Stimulated activated CD4-positive, alpha-beta T cell treated with anti-CD3 and anti-CD28 coated beads, TNF-alpha, amount 100 ng/mL, for 48 hours (primary cell): ENCODE data around the gene RAD51B.
"Not testable (repeated sequence)": the region's sequence is repeated elsewhere in the genome, so short reads cannot be mapped to it uniquely, and the experiment has no call there.

Experiments
- DNase-seq, 3 donors: peaks; one replicate each; pipeline ENCODE4 v3.0.0-alpha.2; 2020; ENCODE audit warnings: low read depth in 3 of 3

The RAD51B gene

DNA sequence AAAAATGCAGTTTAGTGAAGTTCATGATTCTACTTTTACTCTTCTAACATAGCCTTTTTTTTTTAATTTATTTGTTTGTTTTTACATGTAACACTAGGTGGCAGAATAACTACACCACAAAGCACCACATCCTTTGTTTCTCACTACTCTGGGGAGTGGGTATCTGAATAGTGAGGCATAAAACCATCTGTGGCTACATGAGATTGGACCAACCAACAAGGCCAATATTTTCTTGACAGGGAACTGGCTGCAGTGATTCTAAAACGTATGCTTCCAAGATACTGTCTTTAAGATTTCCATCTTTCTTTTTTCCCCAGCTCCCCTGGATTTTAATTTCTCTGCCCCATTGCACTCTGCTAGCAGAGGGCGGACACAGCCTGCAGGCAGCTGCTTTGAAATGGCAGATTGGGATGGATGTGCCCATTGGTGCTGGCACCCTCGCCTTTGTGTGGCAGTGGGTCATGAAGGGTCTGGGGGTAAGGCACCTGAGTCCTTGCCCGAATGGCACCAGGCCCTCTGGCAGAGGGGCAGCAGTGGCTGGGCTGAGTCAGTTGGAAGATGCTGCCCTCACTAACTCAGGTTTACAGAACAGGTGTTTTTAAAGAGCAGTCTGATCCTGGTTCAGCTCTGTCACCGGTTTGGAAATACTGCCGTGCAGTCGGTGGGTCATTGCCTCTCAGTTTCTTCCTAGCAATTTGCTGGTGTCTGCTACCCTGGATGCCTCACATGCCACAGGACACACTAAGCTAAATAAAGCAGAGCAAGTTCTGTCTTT, 429.1 kb downstream of the RAD51B start:
- no peak for DNase-seq

DNA sequence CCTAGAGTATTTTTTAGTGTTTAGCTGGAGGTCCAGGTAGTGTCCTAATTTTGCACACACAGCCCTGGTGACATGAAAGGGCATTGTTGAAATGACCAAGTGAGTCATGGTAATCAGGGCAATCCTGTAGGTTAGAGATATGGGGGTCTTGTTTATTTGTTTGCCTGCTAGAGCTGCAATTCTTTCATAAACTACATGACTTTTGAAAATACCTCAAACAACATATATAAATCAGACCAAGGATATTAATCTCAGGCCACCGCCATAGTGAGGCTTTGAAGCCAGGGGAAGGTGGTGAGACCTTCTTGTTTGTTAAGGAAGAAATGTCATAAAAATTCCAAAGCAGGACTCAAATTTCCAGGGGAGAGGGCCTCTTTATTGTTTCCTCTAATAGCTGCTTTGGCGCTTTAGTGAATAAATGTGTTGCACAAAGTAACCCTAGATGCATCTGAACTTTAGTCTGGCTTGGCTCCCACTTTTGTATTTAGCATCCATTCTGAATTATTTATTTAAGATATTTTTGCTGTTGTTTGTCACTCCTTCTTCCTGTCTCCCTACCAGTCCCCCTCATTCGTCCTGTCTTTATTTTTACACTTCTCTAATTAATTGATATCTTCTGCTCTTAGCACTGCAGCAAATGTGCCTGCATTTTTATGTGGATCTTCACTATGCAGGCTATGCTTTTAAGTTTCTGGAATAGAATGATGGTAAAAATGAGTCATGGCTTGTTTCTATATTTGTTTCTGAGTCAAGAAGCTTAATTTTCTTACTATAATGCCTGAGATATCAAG, 430.3 kb downstream of the RAD51B start:
- no peak for DNase-seq

DNA sequence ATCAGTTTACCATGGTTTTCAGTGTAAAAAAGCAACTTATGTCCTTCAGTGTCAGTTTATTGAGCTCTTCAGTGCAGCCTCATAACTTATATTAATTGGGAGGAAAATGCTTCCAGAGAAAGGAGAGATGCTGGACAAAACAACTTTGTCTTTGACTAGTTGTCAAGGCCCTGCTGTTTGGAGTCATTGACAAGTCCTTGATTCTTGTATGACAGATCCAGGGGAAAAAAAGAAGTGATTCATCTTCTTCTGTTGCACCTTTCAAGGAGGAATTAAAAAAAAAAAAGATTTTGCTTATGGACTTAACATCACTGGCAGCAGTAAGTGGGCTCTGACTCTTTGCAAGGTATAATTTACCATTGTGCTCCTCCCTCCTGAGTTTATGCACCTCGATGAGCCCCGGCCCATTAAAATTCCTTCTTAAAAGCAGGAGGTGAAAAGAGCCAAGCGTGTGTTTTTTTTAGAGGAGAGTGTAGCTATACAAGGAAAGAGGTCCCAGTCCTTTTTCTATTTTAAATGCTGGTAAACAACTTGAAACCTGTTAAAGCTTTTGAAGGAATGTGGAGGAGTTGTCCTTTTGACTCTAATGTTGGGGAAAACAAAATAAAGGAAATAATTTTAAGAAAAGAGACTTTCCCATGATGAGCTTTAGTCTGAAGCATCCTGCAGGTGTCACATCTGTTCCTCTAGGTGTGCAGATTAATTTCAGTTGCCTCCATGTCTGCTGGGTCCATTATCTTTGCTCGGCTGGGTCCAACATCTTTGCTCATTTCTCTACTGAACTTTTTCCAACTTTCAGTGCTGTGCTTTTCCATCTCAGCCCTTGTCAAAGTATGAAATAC, 431.6 kb downstream of the RAD51B start:
- DNase-seq = no peak

DNA sequence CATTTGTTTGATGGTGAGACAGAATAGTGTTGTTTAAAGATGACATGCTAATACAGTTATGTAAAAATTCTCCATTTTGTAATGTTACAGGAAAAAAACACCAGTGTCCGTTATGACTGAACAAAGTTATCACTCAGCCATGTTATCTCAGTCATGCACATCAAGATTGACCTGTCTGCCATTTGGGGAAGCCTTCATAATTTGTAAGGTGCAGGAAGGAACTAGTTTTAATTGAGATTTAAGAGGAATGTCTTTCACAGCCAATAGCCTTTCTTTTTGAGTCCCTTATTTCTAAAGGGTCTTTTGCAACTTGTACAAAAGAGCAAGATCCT, 432.2 kb downstream of the RAD51B start:
- no peak for DNase-seq

DNA sequence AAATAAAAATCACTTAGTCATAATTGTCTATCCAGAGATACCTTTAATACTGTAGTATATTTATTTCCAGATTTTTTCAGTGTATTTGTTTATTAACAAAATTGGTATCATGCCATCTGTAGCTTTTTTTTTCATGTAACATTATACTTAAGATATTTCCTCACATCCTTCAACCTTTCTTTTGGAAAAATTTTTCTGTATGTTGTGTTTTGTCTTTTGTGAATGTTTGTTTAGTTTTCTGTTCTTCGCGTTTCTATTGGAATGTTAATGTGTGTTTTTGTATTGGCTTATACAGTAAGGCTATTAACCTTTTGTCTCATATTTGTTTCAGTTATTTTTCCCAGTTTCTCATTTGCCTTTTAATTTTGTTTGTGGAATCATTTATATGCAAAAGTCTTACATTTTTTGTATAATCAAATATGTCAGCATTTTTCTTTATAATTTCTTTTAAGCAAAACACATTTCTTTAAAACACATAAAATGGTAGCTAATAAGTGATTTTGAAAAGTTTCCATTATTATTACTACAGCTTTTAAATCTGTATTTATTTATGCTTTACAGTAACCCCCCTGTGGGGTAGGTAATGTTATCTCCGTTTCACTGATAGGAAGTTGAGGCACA, 433.7 kb downstream of the RAD51B start:
- no peak for DNase-seq

DNA sequence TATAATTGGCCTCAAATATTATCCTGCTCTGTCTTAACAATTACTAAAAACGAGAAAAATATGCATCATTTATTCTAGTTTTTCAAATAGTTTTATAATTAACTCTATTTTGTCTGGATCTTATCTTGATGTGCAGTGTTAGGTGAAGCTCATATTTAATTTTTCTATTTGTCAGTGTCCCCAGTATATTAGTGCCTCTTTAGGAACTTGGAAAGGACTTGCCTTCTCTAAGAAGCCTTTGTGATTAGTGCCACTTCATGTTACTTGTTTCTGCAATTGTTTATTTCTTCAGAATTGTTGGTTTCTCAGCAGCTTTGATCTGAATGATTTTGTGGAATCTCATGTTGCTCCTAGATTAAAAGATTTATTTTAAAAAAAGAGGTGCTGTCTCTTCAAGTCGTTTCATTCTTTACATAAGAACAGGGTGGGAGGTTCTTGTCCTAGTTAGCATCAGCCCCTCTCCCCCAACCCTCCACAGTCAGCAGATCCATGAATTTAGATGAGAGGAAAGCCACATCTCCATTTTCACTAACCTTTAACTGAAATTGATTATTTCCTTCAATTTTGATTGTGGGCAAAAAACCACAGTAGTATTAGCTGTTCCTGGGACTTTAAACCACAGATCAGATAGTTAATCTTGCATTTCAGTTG, 434.4 kb downstream of the RAD51B start:
- DNase-seq = no peak

DNA sequence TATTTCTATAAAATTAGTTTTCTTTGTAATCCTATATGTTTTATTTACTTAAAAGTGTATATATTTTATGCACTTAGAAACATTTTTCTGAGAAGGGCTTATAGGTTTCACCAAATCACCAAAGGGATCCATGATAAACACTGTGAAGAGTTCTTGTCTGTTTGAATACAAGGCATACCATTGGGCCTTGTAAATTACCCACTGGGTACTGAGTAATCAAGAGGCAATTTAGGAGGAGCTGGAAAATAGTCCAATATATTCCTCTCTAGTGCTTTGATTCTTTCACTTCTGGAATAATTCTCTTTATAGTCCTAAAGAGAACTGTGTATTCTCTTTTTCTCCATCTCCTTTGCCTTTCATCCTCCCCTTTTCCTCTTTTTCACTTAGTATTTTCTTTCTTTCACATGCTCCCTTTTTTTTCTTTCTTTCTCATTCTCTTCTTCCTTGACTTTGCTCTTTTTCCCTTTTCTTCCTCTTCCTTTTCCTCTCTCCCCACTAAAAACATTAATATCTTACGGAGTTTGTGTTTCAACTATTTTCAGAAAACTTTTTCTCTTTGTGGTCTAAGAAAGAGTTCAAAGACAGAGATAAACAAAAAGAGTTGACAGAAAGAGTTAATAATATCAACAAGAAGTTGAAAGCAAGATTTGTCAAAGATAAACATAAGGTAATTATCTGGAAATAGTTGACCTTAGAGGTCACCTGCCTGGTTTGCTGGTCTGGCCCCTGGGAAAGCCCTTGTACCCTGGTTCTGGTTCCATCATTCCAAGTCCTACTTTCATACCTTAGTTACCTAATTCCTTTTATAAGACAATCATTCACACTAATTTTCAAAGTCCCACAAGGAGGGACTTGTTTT, 435.3 kb downstream of the RAD51B start:
- no peak for DNase-seq

DNA sequence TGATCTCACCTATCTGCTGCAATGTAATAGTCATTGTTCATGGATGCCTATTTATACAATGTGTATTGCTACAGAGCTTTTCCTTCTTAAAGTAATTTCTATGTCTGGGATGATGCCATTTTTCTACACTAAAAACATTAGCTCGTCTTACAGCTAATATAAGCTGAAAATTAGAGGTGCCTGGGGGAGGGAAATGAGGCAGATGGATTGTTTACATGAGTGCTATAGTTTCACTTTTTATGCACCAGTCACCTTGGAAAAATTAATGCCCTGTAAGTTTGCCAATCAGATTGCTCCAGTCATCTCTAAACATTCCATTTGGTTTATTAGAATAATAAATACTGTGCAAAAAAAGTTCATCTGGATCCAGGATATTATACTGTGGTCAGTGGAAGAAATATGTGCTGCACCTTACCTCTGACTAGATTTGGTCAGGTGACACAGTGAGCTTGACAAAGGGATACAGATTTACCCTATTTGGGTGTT, 436.2 kb downstream of the RAD51B start:
- DNase-seq = no peak

DNA sequence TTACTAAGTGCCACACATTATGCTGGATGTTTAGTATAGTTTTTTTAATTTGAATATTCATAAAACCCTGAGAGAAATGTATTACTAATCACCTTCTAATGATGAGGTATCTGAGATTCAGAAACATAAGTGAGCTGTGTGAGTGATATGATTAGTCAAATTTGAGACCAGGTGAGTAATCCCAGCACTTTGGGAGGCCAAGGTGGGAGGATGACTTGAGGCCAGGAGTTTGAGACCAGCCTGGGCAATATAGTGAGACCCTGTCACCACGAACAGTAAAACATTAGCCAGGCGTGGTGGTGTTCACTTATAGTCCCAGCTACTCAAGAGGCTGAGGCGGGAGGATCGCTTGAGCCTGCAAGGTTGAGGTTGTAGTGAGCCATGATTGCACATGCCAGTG, 438.4 kb downstream of the RAD51B start:
- DNase-seq = no peak

DNA sequence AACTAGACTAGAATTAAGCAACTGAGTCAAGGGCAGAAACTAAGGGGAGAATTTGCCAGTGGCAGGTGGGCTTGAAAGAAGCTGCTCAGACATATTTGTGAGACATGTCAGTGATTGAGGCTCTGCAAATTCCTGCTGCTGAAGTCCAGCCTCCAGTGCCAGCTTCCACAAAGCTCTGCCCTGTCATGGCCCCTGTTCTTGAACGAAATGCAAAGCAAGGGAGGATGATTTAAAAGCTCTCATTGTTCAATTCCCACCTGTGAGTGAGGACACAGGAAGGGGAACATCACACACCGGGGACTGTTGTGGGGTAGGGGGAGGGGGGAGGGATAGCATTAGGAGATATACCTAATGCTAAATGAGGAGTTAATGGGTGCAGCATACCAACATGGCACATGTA, 439.4 kb downstream of the RAD51B start:
- not testable (repeated sequence) for DNase-seq

DNA sequence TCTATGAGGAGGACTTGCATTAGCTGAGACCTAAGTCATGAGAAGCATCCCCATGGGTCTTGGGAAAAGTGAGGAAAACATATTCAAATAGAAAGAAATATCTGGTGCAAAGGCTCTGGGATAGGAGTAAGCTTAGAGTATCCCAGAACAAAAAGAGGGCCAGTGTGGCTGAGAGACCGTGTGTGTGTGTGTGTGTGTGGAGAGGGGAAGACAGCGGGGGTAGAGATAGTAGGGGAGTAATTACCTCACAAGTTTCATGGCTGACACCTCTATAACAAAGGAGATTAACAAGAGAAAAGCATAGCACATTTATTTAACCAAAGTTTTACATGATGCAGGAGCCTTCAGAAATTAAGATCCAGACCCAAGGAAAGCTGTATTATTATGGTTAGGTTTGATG, 440.5 kb downstream of the RAD51B start:
- no peak for DNase-seq

DNA sequence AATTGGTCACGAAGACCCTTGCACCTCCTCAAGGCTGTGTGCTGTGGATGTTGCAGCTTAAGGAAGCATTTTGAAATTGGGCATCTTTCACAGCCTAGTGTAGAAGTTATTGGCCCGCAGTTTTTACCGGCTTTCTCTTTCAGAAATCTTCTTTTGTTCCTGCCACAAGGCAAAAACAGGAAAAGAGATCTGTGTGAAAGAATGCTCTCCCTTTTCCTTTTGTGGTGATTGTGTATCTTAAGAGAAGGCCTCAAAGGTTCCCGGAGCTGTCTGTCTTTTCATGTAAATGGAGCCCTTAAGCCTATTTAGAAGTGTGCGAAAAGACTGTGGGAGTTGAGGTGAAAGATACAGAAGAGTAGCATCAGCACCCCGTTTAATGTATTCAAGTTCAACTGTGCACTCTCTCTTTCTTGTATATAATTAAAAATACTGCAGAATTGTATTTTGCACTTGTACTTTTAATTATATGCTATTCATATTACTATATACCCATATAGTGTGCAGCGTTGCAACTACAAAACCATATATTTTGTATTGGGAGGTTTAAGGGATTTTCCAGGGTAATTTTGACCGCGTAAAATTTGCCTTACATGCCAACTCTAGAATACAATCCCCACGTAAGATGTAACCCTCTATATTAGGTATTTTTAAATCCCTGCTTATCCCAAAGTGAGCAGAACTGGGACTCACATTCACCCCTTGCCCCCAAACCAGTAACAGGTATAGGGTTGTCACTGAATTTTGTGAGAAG, 441.7 kb downstream of the RAD51B start:
- no peak for DNase-seq

DNA sequence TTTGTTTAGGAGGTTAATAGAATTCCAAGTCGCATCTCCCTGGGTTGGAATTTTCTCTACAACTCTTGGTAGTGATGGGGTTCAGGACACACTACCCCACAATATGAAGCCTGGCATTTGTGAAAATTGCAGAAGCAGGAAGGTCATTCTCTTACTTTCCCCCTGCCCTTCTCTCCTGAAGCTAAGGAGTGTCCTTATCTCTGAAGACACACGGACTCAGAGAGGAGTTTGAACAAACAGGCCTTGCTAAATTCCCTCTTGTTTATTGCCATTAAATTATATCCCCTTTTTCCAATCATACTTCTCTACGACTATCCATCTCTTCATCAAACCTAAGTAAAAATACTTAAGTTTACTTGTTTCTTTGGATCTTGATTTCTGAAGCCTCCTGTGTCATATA, 443.0 kb downstream of the RAD51B start:
- DNase-seq = no peak

DNA sequence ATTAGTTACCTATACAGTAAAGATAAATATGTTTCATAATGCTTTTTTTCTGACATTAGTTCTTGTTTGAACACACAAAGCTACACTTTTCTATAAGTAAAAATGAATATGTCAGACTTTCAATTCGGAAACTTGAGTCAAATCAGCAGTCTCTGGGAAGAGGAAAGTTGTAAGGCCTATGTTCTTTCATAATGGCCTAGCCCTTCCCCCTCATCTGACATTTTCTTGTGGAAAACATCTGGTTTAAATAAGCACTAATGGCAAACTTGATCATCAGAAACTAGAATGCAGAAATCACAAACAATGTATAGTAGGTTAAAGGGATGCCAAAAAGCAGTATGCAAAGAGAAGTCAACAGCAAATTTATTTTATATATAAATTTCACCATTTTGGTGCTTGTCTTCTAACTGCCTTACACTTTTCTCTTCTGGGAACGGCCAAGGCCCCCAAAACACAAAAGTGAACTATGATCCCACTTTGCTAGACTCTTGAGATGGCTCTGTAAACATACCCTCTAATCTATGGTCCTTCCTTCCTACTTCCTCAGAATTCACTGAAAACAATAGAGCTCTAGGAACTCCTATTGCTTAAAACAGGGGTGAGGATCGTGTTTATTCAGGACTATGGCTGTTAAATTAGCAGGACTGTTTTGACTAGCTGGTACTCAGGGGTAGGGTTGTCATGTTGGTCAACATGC, 444.1 kb downstream of the RAD51B start:
- no peak for DNase-seq

DNA sequence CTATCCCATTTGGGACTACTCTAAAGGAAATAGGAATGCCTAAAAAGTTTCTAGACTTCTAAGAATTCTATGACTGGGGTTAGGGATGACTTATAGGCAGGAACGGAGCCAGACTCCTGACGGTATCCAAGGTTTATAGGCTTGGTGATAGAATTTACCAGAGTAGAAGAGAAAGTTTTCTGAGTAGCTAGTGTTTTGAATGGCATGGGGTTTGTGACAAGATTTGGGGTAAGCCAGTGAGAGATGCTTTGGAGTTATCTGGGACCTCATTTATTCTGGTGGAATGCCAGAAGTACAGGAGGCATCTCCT, 444.6 kb downstream of the RAD51B start:
- DNase-seq = no peak

DNA sequence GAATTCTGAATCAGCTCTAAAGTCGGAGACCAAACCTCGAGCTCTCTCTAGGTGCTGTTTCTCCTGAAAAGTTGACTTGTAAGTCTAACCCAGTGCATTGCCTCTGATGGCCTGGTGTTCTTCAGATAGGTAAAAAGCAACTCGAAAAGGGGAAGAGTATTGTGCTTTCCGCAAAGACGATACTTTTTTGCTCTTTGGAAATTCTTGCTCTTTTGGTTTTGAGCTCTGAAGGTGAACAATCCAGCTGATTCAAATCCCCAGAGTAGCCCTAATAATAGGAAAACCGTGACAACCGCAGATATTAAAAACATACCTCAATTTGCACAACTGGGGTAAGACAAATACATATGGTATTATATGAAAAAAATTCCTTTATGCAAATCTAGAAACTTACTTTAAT, 447.4 kb downstream of the RAD51B start:
- DNase-seq = no peak

DNA sequence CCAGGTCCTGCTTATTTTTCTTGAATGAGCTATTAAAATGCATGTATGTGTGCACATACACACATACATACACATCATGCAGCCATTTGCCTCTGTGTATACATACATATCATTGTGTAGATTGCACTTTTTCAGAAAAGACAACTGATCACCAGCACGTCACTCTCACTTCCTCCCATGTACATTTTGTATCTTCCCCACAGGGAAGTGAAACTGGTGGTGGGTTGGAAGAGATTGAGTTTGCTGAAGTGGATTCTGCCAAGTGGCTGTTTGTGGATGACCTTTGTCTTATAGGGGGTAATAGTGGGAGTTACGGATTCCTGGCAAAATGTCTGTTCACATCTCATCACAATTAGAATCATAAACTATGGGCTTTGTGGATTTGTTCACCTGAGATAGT, 448.6 kb downstream of the RAD51B start:
- no peak for DNase-seq

DNA sequence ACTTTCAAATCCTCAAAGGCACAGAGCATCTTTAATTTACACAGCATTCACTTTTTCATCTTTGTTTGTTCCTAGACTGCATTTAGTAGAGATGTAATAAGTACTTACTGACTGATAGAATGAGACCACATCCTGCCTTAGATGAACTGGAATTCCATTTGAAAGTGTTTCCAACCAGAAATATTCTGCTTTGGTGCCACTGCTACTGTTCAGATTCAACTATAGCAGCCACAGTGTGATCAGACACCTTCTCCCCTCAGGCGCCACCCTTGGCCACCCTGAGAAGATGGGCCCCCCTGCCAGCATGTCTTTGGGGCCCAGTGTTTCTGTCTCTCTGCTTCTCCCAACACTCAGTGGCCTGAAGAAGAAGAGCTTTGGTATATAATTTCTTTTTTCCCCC, 449.1 kb downstream of the RAD51B start:
- no peak for DNase-seq
